A673 (cell line): Measurements from ENCODE around the gene MRPL37. TPM values are rescaled to one million over a fixed set of nuclear protein-coding genes. Genes with fewer than 3 reads are reported as not detected.

Experiments used
- BruUV-seq: library from RNA; stranded (reverse); fragments of 400-500 nt; replicated peaks from 2 replicates; lab custom pipeline; 2021; lab: Mats Ljungman, UMichigan
- CTCF ChIA-PET: fragments of 300-600 bp; sonication (Branson Sonifier 250); formaldehyde crosslinking; loops from one replicate; lab custom pipeline; 2022; ENCODE audit warnings: antibody characterized with exemption; lab: Charles Lee
- POLR2A ChIA-PET: fragments of 300-600 bp; sonication (Branson Sonifier 250); formaldehyde crosslinking; loops from one replicate; lab custom pipeline; 2022; ENCODE audit warnings: antibody characterized with exemption; ENCODE audit not compliant: low non-redundant PET; lab: Charles Lee
- DNase-seq: peaks from one replicate; pipeline ENCODE4 v3.0.0-alpha.2; 2015; ENCODE audit warnings: low spot score
- H3K27ac ChIP-seq: fragments of 200-600 bp; sonication (generic); 2 replicates; pipeline ENCODE4 v1.5.1; 2016; ENCODE audit warnings: mixed run types, low read depth, mild to moderate bottlenecking, mixed read lengths, antibody characterized with exemption, low read length; ENCODE audit not compliant: poor library complexity, severe bottlenecking
- H3K27me3 ChIP-seq: fragments of 200-600 bp; sonication (generic); replicated peaks from 2 replicates; pipeline ENCODE4 v1.6.1; 2017; ENCODE audit warnings: mixed run types, low read depth, mild to moderate bottlenecking, mixed read lengths, antibody characterized with exemption, low read length; ENCODE audit not compliant: insufficient read depth, poor library complexity
- H3K36me3 ChIP-seq: fragments of 200-600 bp; sonication (generic); 2 replicates; pipeline ENCODE4 v1.6.1; 2016; ENCODE audit warnings: mixed run types, mild to moderate bottlenecking, mixed read lengths, antibody characterized with exemption, low read length; ENCODE audit not compliant: insufficient read depth, poor library complexity, severe bottlenecking
- H3K4me1 ChIP-seq: fragments of 200-600 bp; sonication (generic); 2 replicates; pipeline ENCODE4 v1.6.1; 2017; ENCODE audit warnings: mixed run types, mild to moderate bottlenecking, mixed read lengths, antibody characterized with exemption, low read length; ENCODE audit not compliant: insufficient read depth, poor library complexity, severe bottlenecking
- H3K4me3 ChIP-seq: fragments of 200-600 bp; sonication (generic); 2 replicates; pipeline ENCODE4 v1.5.1; 2016; ENCODE audit warnings: low read depth, mixed run types, mild to moderate bottlenecking, mixed read lengths, low read length; ENCODE audit not compliant: poor library complexity, severe bottlenecking
- H3K9me3 ChIP-seq: fragments of 200-600 bp; sonication (generic); 2 replicates; pipeline ENCODE4 v1.6.1; 2016; ENCODE audit warnings: mixed run types, low read depth, mild to moderate bottlenecking, mixed read lengths, antibody characterized with exemption, low read length; ENCODE audit not compliant: poor library complexity, severe bottlenecking
- EZH2 ChIP-seq: fragments of 200-600 bp; sonication (generic); IDR thresholded peaks from 2 replicates; pipeline ENCODE4 v1.6.1; 2017; ENCODE audit warnings: borderline replicate concordance, low read depth, mild to moderate bottlenecking, mixed read lengths, antibody characterized with exemption, low read length; ENCODE audit not compliant: poor library complexity, severe bottlenecking
- intact Hi-C: fragments of 100-400 bp; cut with micrococcal nuclease; formaldehyde crosslinking; loops from one replicate; pipeline ENCODE4 v1.10.0; 2022; ENCODE audit not compliant: unreplicated experiment
- total RNA-seq: library from RNA; stranded (reverse); gene quantifications from 2 replicates; pipeline ENCODE4 v1.2.3, GENCODE V29; 2021
- TF ChIP-seq, protein P1 (sequence below): fragments of 300-800, 200-600 bp; sonication (generic); conservative IDR thresholded peaks from 2 replicates; pipeline ENCODE4 v1.5.1; 2017; ENCODE audit warnings: low read depth, mild to moderate bottlenecking, antibody characterized with exemption, low read length, moderate library complexity, mixed read lengths

Gene MRPL37
- total RNA-seq, 1 experiment from 2014 or later = 90.3 TPM

DNA sequence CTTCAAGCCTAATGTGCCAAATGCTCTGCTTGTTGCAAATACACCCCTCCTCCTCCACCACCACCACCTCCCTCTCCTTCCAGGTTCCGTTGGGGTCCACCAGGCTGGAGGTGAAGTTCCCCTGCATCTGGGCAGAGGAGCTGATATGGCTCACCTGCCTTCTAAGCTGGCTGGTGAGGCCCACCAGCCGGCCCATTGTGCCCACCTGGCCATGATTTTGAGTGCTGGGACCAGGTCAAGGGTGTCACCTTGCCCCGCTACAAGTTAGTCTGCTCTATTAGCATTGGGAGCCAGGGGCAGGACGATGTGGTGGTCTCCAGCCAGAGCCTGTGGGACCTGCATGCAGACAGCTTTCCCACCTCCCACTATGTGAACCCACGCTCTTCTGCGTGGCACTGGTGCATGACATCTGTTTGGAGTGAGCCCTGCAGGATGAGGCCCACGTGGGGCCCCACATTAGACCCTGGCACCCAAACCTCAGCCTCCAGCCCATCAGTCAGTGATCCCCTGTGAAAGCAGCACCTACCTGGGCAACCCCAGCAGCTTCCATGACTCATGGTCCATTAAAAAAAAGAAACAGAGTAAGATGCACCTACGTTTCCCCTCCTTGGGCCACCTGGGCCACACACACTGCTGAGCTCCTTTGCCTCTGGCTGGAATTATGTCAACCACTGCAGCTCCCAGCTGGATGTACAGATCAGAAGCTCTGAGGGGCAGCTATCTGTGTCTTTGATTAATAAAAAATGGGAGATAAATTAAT, 31.6 kb upstream of the MRPL37 start:
- no peaks in the 10 kb centered on the region for H3K27me3 ChIP-seq
- ChIA-PET CTCF (no interaction called here), POLR2A (no interaction called here)
- DNase-seq = no peak
- no peak overlapping the region for H3K4me3 ChIP-seq
- no peaks in the 10 kb centered on the region for H3K4me1 ChIP-seq
- no peak overlapping the region for H3K27ac ChIP-seq
- intact Hi-C loops = no loop called here
- H3K36me3 ChIP-seq = no peaks in the 10 kb centered on the region
- no peak for TF ChIP-seq EZH2
- TF ChIP-seq, protein P1, sequence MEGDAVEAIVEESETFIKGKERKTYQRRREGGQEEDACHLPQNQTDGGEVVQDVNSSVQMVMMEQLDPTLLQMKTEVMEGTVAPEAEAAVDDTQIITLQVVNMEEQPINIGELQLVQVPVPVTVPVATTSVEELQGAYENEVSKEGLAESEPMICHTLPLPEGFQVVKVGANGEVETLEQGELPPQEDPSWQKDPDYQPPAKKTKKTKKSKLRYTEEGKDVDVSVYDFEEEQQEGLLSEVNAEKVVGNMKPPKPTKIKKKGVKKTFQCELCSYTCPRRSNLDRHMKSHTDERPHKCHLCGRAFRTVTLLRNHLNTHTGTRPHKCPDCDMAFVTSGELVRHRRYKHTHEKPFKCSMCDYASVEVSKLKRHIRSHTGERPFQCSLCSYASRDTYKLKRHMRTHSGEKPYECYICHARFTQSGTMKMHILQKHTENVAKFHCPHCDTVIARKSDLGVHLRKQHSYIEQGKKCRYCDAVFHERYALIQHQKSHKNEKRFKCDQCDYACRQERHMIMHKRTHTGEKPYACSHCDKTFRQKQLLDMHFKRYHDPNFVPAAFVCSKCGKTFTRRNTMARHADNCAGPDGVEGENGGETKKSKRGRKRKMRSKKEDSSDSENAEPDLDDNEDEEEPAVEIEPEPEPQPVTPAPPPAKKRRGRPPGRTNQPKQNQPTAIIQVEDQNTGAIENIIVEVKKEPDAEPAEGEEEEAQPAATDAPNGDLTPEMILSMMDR = no peak
- H3K9me3 ChIP-seq = no peaks in the 10 kb centered on the region
- BruUV-seq = no TSS peak

- ChIA-PET CTCF (no interaction called here), POLR2A (no interaction called here)
- Histone ChIP-seq H3K9me3 (no peaks in the 10 kb centered on the region), H3K4me3 (no peak overlapping the region), H3K27ac (no peak overlapping the region), H3K27me3 (no peaks in the 10 kb centered on the region), H3K36me3 (no peaks in the 10 kb centered on the region), H3K4me1 (no peaks in the 10 kb centered on the region)
- no TSS peak for BruUV-seq
- intact Hi-C loops = no loop called here
- TF ChIP-seq, protein P1 = no peak
- TF ChIP-seq EZH2 = no peak
- no peak for DNase-seq
Observed at GRCh38 chr1:54169068-54169467, 30.9 kb upstream of the MRPL37 start.

DNA sequence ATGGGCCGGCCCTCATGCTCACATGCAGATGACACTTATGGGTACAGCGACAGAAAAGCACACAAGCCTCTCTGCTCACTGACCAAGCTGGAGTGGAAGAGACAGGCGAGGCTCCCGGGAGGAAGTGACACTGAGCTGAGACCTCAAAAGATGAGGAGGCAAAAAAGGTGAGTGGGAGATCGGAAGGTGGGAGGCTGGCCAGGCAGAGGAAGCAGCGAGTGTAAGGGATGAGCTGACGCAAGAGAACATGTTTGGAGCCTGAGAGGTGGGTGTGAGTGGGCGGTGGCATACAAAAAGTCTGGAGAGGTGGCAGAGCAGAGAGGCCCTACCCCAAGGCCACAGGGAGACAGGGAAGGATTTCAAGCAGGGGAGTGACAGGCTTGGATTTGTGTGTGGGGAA, 29.0 kb upstream of the MRPL37 start:
- DNase-seq = no peak
- no peaks in the 10 kb centered on the region for H3K27me3 ChIP-seq
- no peak overlapping the region for H3K27ac ChIP-seq
- intact Hi-C loops = no loop called here
- TF ChIP-seq EZH2 = no peak
- TF ChIP-seq, protein P1 = no peak
- BruUV-seq = no TSS peak
- H3K9me3 ChIP-seq = no peaks in the 10 kb centered on the region
- CTCF ChIA-PET = no interaction called here
- no peak overlapping the region for H3K4me3 ChIP-seq
- no peaks in the 10 kb centered on the region for H3K4me1 ChIP-seq
- no peaks in the 10 kb centered on the region for H3K36me3 ChIP-seq
- POLR2A ChIA-PET = no interaction called here
